Activated CD8-positive, alpha-beta memory T cell treated with anti-CD3 and anti-CD28 coated beads, Interleukin-2, amount 10 ng/mL, durations not matched to agents 7 days and 5 days (primary cell): ENCODE measurements around the gene IMMP2L. TPM values are rescaled to one million over a fixed set of nuclear protein-coding genes. Genes with fewer than 3 reads are reported as not detected.

Experiments
- ATAC-seq: fragments of 150-1000 bp; cut with Tn5 transposase; one replicate; pipeline ENCODE4 v1.10.0; 2021; ENCODE audit warnings: moderate library complexity
- CTCF ChIA-PET: fragments of 350-600 bp; sonication (Branson Sonifier 250); formaldehyde crosslinking; loops from one replicate; lab custom pipeline; 2021; ENCODE audit warnings: antibody characterized with exemption; lab: Charles Lee
- DNase-seq: peaks from one replicate; pipeline ENCODE4 v3.0.0-alpha.2; 2020
- H3K27ac Mint-ChIP-seq: one replicate; pipeline ENCODE4 v1.8.0; 2021; ENCODE audit warnings: mild to moderate bottlenecking, mixed read lengths
- H3K27me3 Mint-ChIP-seq: one replicate; pipeline ENCODE4 v1.8.0; 2021; ENCODE audit warnings: mixed read lengths
- H3K36me3 Mint-ChIP-seq: one replicate; pipeline ENCODE4 v1.8.0; 2021; ENCODE audit warnings: mild to moderate bottlenecking, mixed read lengths
- H3K4me1 Mint-ChIP-seq: one replicate; pipeline ENCODE4 v1.8.0; 2021; ENCODE audit warnings: mixed read lengths
- H3K4me3 Mint-ChIP-seq: one replicate; pipeline ENCODE4 v1.8.0; 2021; ENCODE audit warnings: mild to moderate bottlenecking, moderate library complexity, mixed read lengths
- H3K9me3 Mint-ChIP-seq: one replicate; pipeline ENCODE4 v1.8.0; 2022; ENCODE audit warnings: low read depth, mixed read lengths
- total RNA-seq, 2 experiments: library from RNA; stranded (reverse); gene quantifications; one replicate each; pipeline ENCODE4 v1.2.3, GENCODE V29; 2021

Gene IMMP2L
- total RNA-seq, 2 experiments from 2014 or later: 11.5 to 13.1 TPM

DNA sequence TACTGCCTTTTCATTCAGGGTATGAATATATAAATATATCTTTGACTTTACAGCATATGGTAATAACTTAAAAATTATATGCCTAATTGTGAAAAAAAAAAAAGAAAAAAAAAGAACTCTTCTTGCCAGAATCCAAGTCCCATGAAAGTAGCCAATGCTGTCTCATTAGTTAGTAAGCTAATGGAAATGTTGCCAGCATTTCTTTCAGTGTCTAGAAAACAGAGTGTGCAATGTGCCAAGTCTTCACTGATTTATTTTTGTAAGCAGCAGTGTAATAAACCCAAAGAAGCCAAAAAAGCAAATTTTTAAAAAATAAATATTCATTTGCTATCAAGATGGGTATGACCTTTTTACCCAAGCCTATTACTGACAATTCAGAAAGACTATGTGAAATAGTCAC is 502.5 kb downstream of the IMMP2L start:
- no peak for ATAC-seq
- Mint-ChIP-seq H3K27me3 (no peaks in the 10 kb centered on the region), H3K36me3 (peaks cover 45% of the 10 kb centered on the region), H3K27ac (no peak overlapping the region), H3K4me3 (no peak overlapping the region), H3K9me3 (peaks cover 26% of the 10 kb centered on the region), H3K4me1 (peaks cover 7% of the 10 kb centered on the region)
- CTCF ChIA-PET: interaction anchor here (0.9 to 1.3 kb wide), 2 partner anchors 11 to 17 kb away, joined by 3 read pairs; no protein-coding TSS in a partner anchor
- no peak for DNase-seq

GRCh38 chr7:111057066-111057465 is 505.2 kb downstream of the IMMP2L start:
- peaks cover 24% of the 10 kb centered on the region for H3K36me3 Mint-ChIP-seq
- CTCF ChIA-PET: no interaction called here
- H3K27ac Mint-ChIP-seq: no peak overlapping the region
- ATAC-seq (no peak), DNase-seq (no peak)
- no peaks in the 10 kb centered on the region for H3K27me3 Mint-ChIP-seq
- H3K9me3 Mint-ChIP-seq: peaks cover 6% of the 10 kb centered on the region
- peaks cover 7% of the 10 kb centered on the region for H3K4me1 Mint-ChIP-seq
- H3K4me3 Mint-ChIP-seq: no peak overlapping the region

DNA sequence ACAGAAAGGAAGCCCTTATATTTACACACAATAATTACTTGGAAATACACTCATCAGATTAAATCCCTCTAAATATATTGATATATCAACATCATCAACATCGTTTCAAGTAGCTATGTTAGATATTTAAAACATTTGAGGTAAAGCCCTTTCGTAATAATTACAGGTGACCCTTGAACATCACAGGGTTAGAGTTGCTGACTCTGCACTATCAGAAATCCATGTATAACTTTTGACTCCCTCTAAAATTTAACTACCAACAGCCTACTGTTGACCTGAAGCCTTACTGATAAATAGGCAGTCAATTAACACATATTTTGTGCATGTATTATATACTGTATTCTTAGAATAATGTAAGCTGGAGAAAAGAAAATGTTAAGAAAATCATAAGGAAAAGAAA is 505.9 kb downstream of the IMMP2L start:
- DNase-seq (no peak), ATAC-seq (no peak)
- H3K4me1 Mint-ChIP-seq: peaks cover 7% of the 10 kb centered on the region
- CTCF ChIA-PET: no interaction called here
- H3K27ac Mint-ChIP-seq: no peak overlapping the region
- H3K27me3 Mint-ChIP-seq: no peaks in the 10 kb centered on the region
- peaks cover 17% of the 10 kb centered on the region for H3K36me3 Mint-ChIP-seq
- no peak overlapping the region for H3K4me3 Mint-ChIP-seq
- H3K9me3 Mint-ChIP-seq: peaks cover 2% of the 10 kb centered on the region

DNA sequence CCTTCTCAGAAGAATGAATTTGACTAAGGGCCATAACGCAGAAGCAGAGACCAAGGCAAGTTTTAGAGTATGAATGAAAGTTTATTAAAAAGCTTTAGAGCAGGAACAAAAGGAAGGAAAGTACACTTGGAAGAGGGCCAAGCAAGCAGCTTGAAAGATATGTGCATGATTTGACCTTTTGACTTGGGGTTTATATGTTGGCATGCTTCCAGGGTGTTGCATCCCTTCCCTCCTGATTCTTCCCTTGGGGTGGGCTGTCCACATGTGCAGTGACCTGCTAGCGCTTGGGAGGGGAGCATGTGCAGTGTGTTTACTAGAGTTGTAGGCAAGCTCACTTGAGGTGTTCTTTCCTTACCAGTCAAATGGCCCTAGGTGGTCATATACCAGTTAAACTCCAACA is 509.3 kb downstream of the IMMP2L start:
- Mint-ChIP-seq H3K36me3 (peaks cover 10% of the 10 kb centered on the region), H3K9me3 (no peaks in the 10 kb centered on the region), H3K27me3 (no peaks in the 10 kb centered on the region), H3K4me3 (no peak overlapping the region), H3K27ac (no peak overlapping the region), H3K4me1 (peaks cover 10% of the 10 kb centered on the region)
- ATAC-seq (no peak), DNase-seq (no peak)
- CTCF ChIA-PET: no interaction called here

GRCh38 chr7:111051832-111052231 is 510.5 kb downstream of the IMMP2L start:
- no peak for DNase-seq
- ATAC-seq: no peak
- Mint-ChIP-seq H3K27ac (no peak overlapping the region), H3K36me3 (peaks cover 12% of the 10 kb centered on the region), H3K4me3 (no peak overlapping the region), H3K9me3 (no peaks in the 10 kb centered on the region), H3K27me3 (no peaks in the 10 kb centered on the region), H3K4me1 (peaks cover 7% of the 10 kb centered on the region)
- CTCF ChIA-PET: no interaction called here

DNA sequence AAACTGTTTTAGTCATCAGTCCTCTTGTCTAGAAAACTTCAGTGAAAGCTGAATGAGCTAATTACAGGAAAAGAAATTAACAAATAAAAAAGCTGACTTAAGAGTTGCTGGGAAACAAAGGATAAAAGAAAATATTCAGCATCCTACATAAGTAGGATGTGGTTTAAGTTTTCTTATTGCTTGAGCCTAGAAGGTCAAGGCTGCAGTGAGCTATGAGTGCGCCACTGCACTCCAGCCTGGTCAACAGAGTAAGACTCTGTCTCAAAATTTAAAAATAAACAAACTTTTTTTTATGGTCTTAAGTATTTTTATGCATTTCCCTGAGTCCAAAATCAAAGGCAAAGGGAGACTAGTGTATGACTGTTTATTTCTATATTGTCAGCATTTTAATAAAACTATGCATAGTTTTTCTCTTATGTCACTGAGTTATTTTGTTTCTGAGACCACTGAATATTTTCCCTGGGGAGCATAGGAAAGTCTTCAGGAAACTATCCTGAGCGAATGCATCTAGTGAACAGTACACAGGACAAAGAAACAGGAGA is 511.3 kb downstream of the IMMP2L start:
- Mint-ChIP-seq H3K27me3 (no peaks in the 10 kb centered on the region), H3K4me1 (peaks cover 7% of the 10 kb centered on the region), H3K36me3 (peaks cover 12% of the 10 kb centered on the region), H3K27ac (no peak overlapping the region), H3K4me3 (no peak overlapping the region), H3K9me3 (no peaks in the 10 kb centered on the region)
- CTCF ChIA-PET: no interaction called here
- ATAC-seq: no peak
- no peak for DNase-seq

- no peaks in the 10 kb centered on the region for H3K9me3 Mint-ChIP-seq
- DNase-seq (no peak), ATAC-seq (no peak)
- H3K36me3 Mint-ChIP-seq: peaks cover 9% of the 10 kb centered on the region
- CTCF ChIA-PET: no interaction called here
- no peak overlapping the region for H3K27ac Mint-ChIP-seq
- peaks cover 5% of the 10 kb centered on the region for H3K4me1 Mint-ChIP-seq
- no peak overlapping the region for H3K4me3 Mint-ChIP-seq
- no peaks in the 10 kb centered on the region for H3K27me3 Mint-ChIP-seq
These were observed 512.2 kb downstream of the IMMP2L start for GRCh38 chr7:111049971-111050680.

DNA sequence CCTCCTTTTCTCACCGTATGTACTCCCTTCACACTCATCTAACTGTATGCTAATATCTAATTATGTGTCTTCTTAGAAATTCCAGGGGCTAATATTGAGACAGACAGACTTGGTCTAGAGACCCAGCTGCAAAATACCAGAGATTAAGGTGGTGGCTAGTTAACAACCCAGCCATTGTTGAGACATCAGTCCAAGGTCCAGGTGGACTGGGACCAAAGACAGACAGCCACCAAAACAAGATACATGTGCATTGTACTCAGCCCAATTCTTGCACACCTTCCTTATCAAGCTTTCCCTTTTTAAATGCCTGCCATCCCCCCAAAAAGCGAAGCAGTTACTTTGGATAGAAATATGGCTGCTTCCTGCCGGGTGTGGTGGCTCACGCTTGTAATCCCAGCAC is 514.7 kb downstream of the IMMP2L start:
- Mint-ChIP-seq H3K36me3 (peaks cover 10% of the 10 kb centered on the region), H3K9me3 (no peaks in the 10 kb centered on the region), H3K4me3 (no peak overlapping the region), H3K27me3 (no peaks in the 10 kb centered on the region), H3K27ac (no peak overlapping the region), H3K4me1 (peaks cover 5% of the 10 kb centered on the region)
- ATAC-seq (no peak), DNase-seq (no peak)
- CTCF ChIA-PET: no interaction called here

DNA sequence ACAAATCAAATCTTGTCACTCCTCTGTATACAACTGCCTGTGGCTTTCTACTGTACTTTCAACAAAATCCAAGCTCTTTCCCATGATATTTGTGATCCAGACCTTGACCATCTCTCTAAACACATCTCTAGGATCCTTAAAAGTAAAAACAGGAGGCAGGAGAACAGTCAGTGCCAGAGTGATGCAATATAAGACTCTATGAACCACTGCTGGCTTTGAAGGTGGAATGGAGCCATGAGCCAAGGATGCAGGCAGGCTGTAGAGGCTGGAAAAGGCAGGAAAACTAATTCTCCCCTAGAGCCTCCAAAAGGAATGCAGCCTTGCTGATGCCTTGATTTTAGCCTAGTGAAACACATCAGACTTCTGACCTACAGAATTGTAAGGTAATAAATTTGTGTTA is 516.8 kb downstream of the IMMP2L start:
- H3K4me3 Mint-ChIP-seq: no peak overlapping the region
- peaks cover 6% of the 10 kb centered on the region for H3K36me3 Mint-ChIP-seq
- no peaks in the 10 kb centered on the region for H3K27me3 Mint-ChIP-seq
- peaks cover 7% of the 10 kb centered on the region for H3K4me1 Mint-ChIP-seq
- no peak overlapping the region for H3K27ac Mint-ChIP-seq
- no peak for ATAC-seq
- no peaks in the 10 kb centered on the region for H3K9me3 Mint-ChIP-seq
- CTCF ChIA-PET: interaction anchor here (0.9 kb wide), 1 partner anchor 11 kb away, joined by 3 read pairs; no protein-coding TSS in a partner anchor
- DNase-seq: no peak

GRCh38 chr7:111043561-111043960 is 518.7 kb downstream of the IMMP2L start:
- DNase-seq (no peak), ATAC-seq (no peak)
- Mint-ChIP-seq H3K4me3 (no peak overlapping the region), H3K27me3 (no peaks in the 10 kb centered on the region), H3K27ac (no peak overlapping the region), H3K4me1 (peaks cover 4% of the 10 kb centered on the region), H3K9me3 (no peaks in the 10 kb centered on the region), H3K36me3 (peaks cover 6% of the 10 kb centered on the region)
- CTCF ChIA-PET: no interaction called here

DNA sequence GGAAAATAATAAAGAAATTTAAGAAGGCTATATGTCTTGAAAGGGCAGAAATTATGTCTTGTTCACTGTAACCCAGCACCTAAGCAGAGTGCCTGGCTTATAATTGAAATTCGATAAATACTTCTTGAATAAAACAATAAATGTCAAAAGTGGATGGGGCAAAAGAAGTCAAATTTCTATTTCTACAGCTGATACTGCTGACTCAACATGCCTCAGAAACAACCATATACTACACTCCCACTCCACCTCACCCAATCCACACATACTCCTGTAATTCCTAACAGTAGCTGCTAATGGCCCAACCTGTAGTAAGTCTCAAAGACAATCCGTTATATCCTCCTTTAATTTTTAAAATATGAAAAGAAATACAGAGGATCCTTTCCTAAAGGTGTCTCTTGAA is 519.5 kb downstream of the IMMP2L start:
- Mint-ChIP-seq H3K9me3 (no peaks in the 10 kb centered on the region), H3K4me1 (peaks cover 11% of the 10 kb centered on the region)

GRCh38 chr7:111041577-111041976 is 520.7 kb downstream of the IMMP2L start:
- DNase-seq: no peak
- Mint-ChIP-seq H3K4me1 (peaks cover 16% of the 10 kb centered on the region), H3K9me3 (no peaks in the 10 kb centered on the region), H3K36me3 (peaks cover 4% of the 10 kb centered on the region), H3K27me3 (no peaks in the 10 kb centered on the region), H3K27ac (no peak overlapping the region), H3K4me3 (no peak overlapping the region)
- ATAC-seq: no peak
- CTCF ChIA-PET: no interaction called here

More for the DNA sequence above, 519.5 kb downstream of the IMMP2L start:
- CTCF ChIA-PET: interaction anchor here (1.0 kb wide), 1 partner anchor 17 kb away, joined by 3 read pairs; no protein-coding TSS in a partner anchor
- ATAC-seq (no peak), DNase-seq (no peak)
- Mint-ChIP-seq H3K4me3 (no peak overlapping the region), H3K36me3 (peaks cover 6% of the 10 kb centered on the region), H3K27me3 (no peaks in the 10 kb centered on the region), H3K27ac (no peak overlapping the region)

DNA sequence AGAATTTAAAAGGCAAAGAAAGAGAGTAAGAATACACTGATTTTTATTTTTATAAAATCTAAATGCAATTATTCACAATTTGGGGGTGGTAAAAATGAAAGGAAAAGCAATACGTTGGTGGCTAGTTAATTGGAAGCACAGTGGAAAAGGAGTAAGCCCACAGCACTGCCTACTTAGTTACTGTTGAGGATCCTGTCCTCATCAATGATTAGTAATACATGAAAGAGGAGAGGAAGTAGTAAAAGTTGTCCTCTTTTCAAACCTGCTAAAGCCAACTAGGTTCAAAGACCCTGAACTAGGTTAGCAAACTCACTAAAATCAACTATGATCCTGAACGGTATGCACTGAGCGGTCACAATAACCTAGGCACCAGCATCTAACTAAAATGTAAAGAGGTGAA is 524.1 kb downstream of the IMMP2L start:
- no peak for DNase-seq
- Mint-ChIP-seq H3K9me3 (no peaks in the 10 kb centered on the region), H3K27me3 (no peaks in the 10 kb centered on the region), H3K36me3 (peaks cover 5% of the 10 kb centered on the region), H3K4me1 (peaks cover 16% of the 10 kb centered on the region), H3K27ac (no peak overlapping the region), H3K4me3 (no peak overlapping the region)
- ATAC-seq: no peak
- CTCF ChIA-PET: no interaction called here

- Mint-ChIP-seq H3K27me3 (no peaks in the 10 kb centered on the region), H3K9me3 (no peaks in the 10 kb centered on the region), H3K27ac (no peak overlapping the region), H3K4me1 (peaks cover 32% of the 10 kb centered on the region), H3K4me3 (no peak overlapping the region), H3K36me3 (peaks cover 6% of the 10 kb centered on the region)
- no peak for ATAC-seq
- CTCF ChIA-PET: no interaction called here
- no peak for DNase-seq
These were observed 530.4 kb downstream of the IMMP2L start for GRCh38 chr7:111031916-111032315.
